Stimulated activated CD8-positive, alpha-beta memory T cell treated with anti-CD3 and anti-CD28 coated beads, Interleukin-15, amount 100 ng/mL, for 48 hours (primary cell): Measurements from ENCODE around the gene TYRO3.

ENCODE experiments used
- DNase-seq, 2 donors: peaks; one replicate each; pipeline ENCODE4 v3.0.0-alpha.2; 2020; ENCODE audit warnings: low read depth in 2 of 2

The TYRO3 gene

DNA sequence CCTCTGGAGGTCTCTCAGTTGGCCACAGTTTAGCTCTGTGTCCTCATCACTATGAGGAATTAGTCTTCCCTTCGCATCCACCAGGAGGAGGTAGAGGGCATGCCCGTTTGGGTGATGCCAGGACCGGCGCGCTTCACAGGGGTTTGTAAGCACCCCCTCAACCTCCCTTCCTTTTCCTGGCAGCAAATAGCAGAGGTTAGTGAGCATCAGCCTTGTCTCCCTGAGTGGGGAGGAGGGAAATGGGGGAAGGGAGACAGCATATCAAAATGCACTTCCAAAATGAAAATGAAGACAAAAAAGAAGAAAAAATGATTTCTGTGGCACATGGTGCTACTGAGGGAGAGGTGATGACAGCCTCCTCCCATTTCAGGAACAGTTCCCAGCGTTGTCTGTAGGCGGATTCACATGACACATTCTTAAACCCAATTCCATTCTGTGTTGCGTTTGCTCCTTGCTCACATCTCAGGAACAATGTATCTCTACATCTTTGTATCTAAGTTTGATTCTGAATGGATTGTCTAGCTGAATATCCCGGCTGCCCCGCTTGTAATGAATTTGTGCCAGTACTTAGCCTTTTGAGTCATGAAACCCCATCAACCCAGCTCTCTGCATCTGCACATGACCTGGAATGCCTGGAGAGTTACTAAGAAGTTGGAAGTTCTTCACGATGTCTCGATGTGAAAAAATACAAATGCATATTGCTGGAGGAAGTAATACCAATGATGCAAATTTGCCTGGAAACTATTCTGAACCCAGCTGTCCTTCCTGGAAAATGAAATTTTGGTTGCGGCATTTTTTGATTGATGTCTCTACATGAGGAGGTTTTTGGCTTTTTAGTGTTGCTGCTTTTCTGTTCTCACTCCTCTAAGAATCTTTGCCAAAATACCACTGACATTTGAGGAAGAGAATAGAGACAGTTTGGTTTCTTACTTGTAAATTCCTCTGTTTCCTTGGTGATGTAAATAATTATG is 45.2 kb downstream of the TYRO3 start:
- DNase-seq = no peak

DNA sequence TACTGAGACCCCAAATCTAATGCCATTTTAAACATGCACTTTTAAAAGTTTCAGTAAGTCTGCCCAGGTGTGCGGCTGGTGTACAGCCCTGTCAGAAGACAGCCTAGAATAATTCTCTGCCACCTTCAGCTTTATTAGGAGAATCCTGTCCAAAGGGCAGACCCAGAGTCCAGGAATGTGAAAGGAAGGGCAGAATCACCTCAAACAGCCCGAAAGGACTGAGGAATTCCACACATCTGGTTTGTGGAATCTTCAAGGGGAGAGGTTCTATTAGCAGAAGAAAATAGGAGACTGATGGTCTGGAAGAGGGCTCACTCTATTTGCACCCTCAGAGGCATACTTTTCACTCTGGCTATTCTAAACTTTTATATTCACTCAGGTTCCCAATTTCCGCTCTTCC is 46.6 kb downstream of the TYRO3 start:
- DNase-seq = no peak

GRCh38 chr15:41606997-41607396 is 48.0 kb downstream of the TYRO3 start:
- DNase-seq = no peak

DNA sequence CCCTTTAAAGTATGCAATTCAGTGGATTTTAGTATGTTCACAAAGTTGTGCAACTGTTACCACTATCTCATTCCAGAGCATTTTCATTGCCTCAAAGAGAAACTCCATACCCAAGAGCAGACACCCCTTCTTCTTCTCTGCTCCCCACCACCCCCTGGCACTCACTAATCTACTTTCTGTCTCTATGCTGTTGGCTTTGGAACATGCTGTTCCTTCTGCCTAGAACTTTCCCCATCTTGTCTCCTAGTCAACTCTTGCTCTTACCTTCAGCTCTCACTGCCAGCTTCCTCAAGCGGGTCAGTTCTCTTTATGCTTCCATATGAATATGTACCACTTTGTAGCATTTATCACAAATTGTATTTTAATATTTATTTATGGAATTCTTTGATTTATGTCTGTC is 50.1 kb downstream of the TYRO3 start:
- no peak for DNase-seq

- DNase-seq = no peak
These were observed 51.0 kb downstream of the TYRO3 start for GRCh38 chr15:41610048-41610447.

DNA sequence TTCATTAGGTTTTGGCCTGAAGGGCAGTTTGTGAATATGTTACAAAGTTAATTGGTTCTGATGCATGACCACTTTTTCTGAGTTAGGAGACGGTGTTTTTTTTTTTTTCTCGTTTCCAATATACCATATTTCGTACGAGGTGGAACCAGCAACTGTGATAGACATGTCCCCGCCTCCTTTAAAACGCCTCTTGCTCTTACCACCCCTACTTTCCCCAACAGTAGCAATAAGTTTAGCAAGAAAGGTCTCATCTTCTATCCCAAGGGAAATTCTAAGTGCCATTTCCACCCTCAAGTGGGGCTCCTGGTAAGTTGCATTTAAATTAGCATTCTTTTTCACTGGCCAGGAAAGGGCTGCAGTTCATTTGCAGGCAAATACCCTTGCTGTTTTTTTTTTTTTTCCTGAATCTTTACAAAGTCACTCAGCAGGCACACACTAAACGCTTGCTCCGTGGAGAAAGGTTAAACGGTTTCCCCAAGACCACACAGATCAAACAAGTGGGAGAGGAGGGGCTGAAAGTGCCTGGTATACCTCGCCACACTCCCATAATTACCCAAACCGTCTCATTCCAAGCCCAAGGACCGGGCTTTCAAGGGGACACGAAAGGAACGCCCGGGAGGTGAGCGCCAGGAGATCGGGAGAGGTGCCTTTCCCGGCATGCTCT is 61.7 kb downstream of the TYRO3 start:
- DNase-seq = no peak

DNA sequence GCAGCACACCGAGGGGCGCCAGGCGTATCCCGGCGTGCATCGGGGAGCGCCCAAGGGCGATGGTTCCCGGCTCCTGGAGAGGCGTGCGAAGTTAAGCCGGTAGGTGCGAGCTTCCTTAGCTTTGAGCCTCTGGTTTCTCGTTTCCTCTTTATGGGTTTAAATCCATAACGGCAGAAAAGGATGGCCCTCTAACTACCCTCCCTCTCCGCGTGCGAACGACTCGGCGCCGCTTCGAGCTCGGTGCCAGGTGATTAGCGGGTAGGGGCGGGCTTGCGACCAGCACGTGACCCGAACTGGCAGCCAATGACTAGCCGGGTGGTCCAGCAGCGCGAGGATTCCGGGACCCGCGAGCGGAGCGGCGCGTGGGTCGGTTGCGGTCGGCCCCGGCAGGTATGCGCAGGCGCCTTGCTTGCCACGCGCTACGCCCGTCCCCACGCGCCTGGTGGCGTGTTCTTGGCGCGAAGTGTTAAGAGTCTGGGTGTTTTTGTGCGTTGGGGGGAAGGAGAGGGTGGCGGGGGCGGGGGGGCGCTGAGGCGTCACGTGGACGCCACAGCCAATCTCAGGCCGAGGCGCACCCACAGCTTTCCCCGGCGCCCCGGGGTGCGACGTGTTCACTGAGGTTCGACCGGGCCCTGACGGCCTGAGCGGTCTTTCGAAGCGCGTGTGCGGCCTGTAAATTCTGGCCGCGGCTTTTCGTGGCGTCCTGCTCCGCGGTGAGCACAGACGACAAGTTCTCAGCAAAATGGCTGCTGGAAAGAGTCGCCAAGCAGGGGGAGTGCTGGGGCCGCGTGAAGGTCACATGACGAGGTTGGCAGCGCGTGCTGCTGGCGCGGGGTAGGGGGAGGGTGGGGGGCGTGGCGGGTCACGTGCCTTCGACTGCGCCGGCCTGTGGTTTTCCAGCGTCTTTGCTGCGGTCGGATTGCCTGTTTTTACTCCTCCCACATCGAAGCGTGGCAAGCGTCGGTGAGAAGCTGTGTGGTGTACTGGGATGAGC is 62.5 kb downstream of the TYRO3 start:
- DNase-seq = peak; percentile 64 to 79

- no peak for DNase-seq
These were observed 63.9 kb downstream of the TYRO3 start for GRCh38 chr15:41622901-41623300.

DNA sequence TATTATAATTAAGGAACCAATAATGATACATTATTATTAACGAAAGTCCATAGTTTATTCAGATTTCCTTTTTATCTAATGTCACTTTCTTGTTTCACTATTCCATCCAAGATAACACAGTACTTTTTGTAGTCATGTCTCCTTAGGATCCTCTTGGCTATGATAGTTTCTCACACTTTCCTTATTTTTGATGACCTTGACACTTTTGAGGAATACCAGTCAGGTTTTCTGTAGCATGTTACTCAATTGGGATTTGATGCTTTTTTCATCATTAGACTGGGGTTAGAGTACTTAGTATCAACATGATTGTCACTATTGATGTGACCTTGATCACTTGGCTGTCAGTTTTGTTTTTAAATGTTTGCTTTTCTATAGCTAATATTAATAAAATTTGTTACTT is 68.2 kb downstream of the TYRO3 start:
- no peak for DNase-seq

GRCh38 chr15:41629463-41629862 is 70.5 kb downstream of the TYRO3 start:
- DNase-seq = no peak

GRCh38 chr15:41629883-41630282 is 70.9 kb downstream of the TYRO3 start:
- DNase-seq = no peak

GRCh38 chr15:41630616-41631217 is 71.7 kb downstream of the TYRO3 start:
- no peak for DNase-seq

DNA sequence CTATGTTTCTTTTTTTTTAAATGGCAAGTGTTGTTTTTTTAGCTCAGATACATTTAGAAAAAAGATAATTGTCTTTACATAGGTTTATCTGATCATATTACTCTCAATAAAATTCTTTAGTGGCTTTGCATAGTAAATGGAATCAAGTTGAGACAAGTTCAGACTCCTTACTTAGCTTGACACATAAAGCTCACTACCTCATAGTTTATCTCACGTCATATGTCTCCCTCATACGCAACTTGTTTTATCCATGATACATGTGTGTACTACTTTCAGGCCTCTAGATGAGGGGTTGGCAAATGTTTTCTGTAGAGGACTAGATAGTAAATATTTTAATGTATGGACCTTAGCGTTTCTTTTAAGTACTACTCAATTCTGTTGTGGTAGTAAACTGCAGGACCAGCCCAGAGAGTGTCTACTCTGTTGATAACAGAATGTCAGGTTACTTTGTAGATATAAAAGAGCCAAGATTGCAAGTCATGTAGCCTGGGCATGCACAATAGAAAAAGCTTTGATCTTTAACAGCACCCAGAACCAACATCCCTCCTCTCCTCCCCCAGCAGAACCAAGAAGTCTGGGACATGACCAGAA is 73.0 kb downstream of the TYRO3 start:
- no peak for DNase-seq
